Inflammatory macrophage (primary cell): ENCODE data around the gene MYOM3.
A peak's percentile ranks its signal among the peaks of the same experiment; 100 is the strongest.

Experiments used
- DNase-seq, 2 donors: peaks; one replicate each; pipeline ENCODE4 v3.0.0-alpha.2; 2020 to 2022

The MYOM3 gene

DNA sequence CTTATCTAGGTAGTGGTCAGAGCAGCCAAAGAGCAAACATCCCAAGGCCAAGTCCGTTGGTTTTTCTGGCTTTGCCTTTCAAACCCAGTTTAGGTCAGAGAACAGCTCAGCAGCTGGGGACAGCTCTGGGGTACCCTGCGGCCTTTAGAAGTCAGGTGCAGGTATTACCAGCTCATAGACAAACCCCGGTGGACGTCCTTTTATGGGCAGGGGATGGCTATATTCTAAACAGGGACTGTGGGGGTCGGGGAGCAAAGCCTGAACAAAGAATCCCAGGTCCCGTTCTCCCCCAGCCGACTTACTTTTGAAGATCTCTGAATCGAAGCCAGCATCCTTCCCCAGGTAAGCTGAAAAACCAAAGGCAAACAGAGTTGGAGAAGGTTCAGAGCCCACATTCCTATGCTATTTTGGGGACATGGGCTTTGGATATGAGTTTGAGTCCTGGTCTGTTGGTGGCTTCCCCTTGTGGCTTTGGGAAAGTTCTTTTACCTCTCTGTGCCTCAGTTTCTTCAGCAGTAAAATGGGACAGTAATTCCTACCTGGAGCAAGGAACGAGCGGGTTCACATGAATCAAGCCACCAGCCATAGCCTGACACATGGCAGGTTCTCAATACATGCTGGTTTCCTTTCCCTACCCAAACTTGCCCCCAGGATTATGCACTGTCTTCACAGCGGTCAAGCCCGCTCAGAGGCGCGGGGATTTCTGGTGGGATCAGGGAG, 16.6 kb downstream of the MYOM3 start:
- DNase-seq = no peak

DNA sequence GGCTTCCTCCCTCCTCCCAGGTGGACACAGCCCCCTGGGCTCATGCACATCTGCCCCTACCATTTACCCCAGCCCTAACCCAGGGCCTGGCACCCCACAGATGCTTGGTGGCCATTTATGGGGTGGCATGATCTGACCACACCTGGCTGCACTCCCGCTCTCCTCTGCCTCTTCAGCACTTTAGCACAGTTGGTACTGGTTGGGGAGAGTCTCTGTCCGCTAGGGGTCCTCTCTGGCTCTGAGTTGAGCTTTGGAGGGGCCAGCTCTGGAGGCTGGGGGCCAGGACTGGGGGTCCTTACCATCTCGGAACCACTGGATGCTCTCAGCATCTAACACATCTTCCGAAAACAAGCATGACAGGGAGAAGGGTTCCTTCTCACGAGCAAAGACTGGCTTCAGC, 17.4 kb downstream of the MYOM3 start:
- DNase-seq = no peak

GRCh38 chr1:24093732-24094131, 18.2 kb downstream of the MYOM3 start:
- DNase-seq = no peak

- DNase-seq = no peak
Observed at GRCh38 chr1:24092979-24093378, 19.0 kb downstream of the MYOM3 start.

- DNase-seq = no peak
Observed at GRCh38 chr1:24091971-24092482, 19.9 kb downstream of the MYOM3 start.

DNA sequence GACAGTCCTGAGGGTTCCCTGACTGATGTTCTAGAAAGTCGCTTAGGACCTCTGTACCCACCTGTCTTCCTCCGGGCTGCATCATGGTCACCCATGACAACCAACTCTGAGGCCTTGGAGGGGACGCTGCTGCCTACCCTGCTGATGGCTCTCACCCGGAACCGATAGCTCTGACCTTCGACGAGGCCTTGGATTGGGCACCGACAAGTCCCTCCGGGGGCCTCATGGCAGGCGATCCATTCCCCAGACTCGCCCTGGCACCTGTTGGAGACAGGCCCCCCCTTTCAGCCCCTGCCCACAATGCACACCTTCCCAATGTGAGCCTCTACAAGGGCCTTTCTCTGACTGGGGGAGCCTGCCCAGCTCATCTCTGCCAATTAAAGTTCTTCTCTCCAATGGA, 21.2 kb downstream of the MYOM3 start:
- no peak for DNase-seq

GRCh38 chr1:24089743-24090555, 22.0 kb downstream of the MYOM3 start:
- DNase-seq = no peak

DNA sequence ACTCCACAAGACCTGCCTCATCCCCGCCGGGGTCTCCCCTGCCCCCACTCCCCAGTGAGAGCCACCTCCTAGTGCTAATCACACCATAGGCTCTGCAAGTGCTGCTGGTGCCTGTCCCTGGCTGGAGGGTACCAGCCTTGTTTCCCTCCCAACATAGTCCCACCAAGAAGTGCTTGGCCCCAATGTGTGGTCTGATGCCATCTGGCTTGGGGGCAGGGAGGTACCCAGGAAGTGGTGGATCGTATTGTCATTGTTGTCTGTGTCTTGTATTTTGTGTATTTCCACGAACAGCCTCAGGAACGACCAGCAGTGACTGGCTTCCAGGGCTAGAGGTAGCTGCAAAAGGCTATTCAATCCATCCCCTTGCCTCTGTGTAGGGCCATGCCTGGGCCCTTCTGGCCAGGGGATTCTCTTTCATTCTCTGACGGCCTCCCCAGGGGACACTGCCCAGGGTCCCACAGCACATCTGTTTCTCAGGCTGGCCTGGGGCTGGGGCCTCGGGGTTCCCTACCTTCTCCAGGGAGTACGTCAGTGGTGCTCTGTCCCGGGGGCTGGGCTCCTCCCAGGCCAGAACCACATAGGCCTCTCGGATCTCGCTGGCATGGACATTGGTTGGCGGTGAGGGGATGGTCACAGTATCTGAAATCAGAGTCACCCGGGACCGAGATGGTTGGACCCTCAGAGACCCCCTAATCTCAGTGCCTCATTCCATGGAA, 22.8 kb downstream of the MYOM3 start:
- DNase-seq = no peak

GRCh38 chr1:24086466-24086865, 25.5 kb downstream of the MYOM3 start:
- no peak for DNase-seq

DNA sequence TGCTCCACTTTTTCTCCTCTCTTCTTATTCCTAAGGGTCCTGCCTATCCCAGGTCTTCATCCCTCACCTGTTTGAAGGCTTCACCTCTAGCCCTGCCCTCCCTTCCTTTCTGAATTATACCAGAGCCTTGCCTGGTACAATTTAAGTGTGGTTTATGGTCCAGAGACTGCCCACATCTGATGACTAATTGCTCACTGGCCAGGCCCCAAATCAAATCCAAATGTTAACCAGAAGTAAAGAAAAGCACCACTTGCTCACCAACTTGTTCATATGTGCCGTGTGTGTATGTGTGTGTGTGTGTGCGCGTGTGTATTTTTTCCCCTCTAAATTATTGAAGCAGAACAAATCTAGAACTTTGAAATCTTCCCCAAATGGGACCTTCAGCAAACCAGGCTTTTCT, 26.4 kb downstream of the MYOM3 start:
- no peak for DNase-seq

- DNase-seq = no peak
Observed at GRCh38 chr1:24085007-24085406, 26.9 kb downstream of the MYOM3 start.

- no peak for DNase-seq
Observed at GRCh38 chr1:24084050-24084449, 27.9 kb downstream of the MYOM3 start.

GRCh38 chr1:24082372-24082771, 29.6 kb downstream of the MYOM3 start:
- no peak for DNase-seq

- no peak for DNase-seq
Observed at GRCh38 chr1:24081190-24081589, 30.7 kb downstream of the MYOM3 start.

DNA sequence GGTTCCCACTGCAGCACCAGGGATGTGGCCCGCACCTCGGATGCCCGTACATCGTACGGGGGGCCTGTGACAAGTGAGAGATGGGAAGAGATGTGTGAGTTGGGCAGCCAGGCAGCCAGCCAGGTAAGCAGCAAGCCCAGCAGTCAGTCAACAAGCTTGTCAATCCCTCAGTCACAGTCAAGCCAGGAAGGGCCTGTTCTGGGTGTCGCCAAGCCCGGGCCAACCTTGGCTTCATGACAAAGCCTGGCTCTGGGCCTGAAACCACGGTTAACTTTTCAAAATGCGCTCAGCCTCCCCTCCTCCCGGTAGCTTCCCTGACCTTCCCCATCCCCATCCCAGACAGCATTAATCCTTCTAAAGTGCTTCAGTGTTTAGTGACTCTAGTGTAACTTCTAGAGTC, 31.8 kb downstream of the MYOM3 start:
- DNase-seq = no peak

DNA sequence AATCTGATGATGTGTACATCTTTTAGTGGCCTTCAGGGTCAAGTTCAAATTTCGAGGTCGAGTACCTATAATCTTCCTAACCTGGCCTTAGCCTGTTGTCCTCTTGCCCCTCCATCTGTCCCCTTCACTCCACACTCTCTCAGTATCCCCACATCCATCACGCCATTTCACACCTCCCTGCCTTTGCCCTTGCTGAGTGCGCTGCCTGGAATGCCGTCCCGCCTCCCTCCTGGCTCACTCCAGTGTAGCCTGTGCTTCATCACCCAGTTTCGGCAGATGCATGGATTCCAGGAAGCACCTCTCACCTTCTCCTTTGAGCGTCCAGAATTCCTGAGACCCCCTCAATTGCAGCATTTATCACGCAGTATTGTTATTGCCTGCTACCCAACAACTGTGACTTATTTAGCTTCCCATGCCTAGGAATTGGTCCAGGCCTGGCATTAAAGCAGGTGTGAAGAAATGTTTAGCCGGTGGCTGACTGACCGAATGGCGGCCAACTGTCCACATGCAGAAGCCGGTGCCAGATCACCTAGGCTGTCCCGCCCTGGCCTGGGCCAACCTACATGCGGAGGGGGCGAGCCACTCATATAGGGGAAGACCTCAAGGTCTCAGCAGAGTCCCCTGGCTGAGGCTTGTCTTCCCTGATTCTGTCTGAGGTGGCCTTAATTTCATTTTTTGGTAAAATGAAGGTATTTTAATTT, 34.5 kb downstream of the MYOM3 start:
- DNase-seq = no peak

- no peak for DNase-seq
Observed at GRCh38 chr1:24075946-24076345, 36.0 kb downstream of the MYOM3 start.

DNA sequence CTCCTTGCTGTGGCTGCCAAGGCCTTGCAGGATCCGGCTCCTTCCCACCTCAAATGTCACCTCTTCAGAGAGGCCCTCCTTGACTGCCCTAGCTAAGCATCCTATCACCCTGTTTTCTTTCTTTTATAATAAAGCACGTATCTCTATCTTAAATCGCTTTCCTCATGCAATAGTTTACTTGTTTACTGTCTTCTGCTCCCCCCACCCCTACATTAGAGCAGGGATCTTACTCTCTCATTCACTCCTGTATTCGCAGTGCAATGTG, 36.4 kb downstream of the MYOM3 start:
- no peak for DNase-seq

GRCh38 chr1:24074817-24075589, 36.9 kb downstream of the MYOM3 start:
- DNase-seq = no peak

- DNase-seq = peak in 1 of 2 donors; percentile 10
Observed at GRCh38 chr1:24074196-24074595, 37.7 kb downstream of the MYOM3 start.

- DNase-seq = no peak
Observed at GRCh38 chr1:24071941-24072340, 40.0 kb downstream of the MYOM3 start.

DNA sequence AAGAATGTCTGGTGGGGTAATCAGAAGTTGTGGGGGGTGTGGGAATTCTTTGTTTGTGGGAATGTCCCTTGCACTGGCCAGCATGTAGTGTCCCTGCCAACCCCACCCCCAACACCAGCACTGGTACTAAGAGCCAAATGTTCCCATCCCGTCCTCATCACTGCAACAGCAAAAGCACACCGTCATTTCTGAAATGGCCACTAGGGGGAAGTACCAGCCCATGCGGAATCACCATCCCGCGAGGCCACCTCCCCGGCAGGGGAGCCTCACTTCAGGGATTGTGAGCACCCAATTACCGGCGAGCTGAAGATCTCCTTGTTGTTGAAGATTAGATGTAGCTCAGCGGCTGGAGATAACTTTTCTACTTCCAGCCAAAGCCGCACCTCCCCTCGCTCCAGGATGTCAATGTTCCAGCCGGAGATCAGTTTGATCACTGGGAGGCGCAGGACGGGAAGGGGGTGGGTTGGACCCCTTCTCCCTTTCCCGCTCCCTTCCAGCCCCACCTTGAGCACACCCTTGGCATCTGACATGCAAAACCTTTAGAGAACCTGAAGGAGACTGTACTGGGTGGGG, 41.0 kb downstream of the MYOM3 start:
- peak; percentile 78 to 79 for DNase-seq
